CD14-positive monocyte (primary cell): Measurements from ENCODE around the gene RXRG. TPM values are rescaled to one million over a fixed set of nuclear protein-coding genes. Genes with fewer than 3 reads are reported as not detected.

ENCODE experiments used
- DNase-seq, 3 donors: peaks; one replicate each; pipeline ENCODE4 v3.0.0-alpha.2; 2011 to 2022
- H2AFZ ChIP-seq: 2 replicates; pipeline ENCODE4 v1.6.0; 2012; ENCODE audit warnings: mild to moderate bottlenecking, low read depth, low read length, inconsistent platforms; ENCODE audit not compliant: insufficient read depth, poor library complexity, severe bottlenecking
- H3K27ac ChIP-seq, 2 donors: 1 replicate in 1 of 2; 2 replicates in 1 of 2; pipeline ENCODE4 v1.5.1; 2012 to 2013; ENCODE audit warnings: low read length in 2 of 2, control low read depth in 1 of 2, inconsistent platforms in 1 of 2, low read depth in 1 of 2, mild to moderate bottlenecking in 1 of 2
- H3K27me3 ChIP-seq, 2 donors: one replicate each; pipeline versions ENCODE4 v1.6.0 to v1.6.1; 2011 to 2013; ENCODE audit warnings: low read length in 2 of 2; ENCODE audit not compliant: control insufficient read depth in 2 of 2, insufficient read depth in 2 of 2
- H3K36me3 ChIP-seq, 2 donors: replicated peaks in 1 of 2; 1 replicate in 1 of 2; 2 replicates in 1 of 2; pipeline versions ENCODE4 v1.5.1 to v1.6.1; 2012 to 2013; ENCODE audit warnings: low read length in 2 of 2, control low read depth in 1 of 2, inconsistent platforms in 1 of 2, mild to moderate bottlenecking in 1 of 2; ENCODE audit not compliant: insufficient read depth in 2 of 2, control insufficient read depth in 1 of 2
- H3K4me1 ChIP-seq, 2 donors: 1 replicate in 1 of 2; 2 replicates in 1 of 2; pipeline versions ENCODE4 v1.5.1 to v1.6.1; 2012 to 2013; ENCODE audit warnings: low read length in 2 of 2, control low read depth in 1 of 2, inconsistent platforms in 1 of 2, mild to moderate bottlenecking in 1 of 2, moderate library complexity in 1 of 2; ENCODE audit not compliant: insufficient read depth in 2 of 2, control insufficient read depth in 1 of 2
- H3K4me2 ChIP-seq: replicated peaks from 2 replicates; pipeline ENCODE3; 2012; ENCODE audit warnings: low read length, moderate library complexity, mild to moderate bottlenecking; ENCODE audit not compliant: poor library complexity, severe bottlenecking; ENCODE audit errors: extremely low read depth
- H3K4me3 ChIP-seq, 3 experiments: fragments of 200-600 bp in 1 of 3; sonication (generic) in 1 of 3; replicated peaks in 1 of 3; 1 replicate in 2 of 3; 2 replicates in 1 of 3; pipeline ENCODE4 v1.5.1; 2011 to 2013; ENCODE audit warnings: low read length in 3 of 3, mild to moderate bottlenecking in 3 of 3, control low read depth in 2 of 3, low read depth in 2 of 3, inconsistent platforms in 1 of 3, moderate library complexity in 1 of 3
- H3K79me2 ChIP-seq: 2 replicates; pipeline ENCODE4 v1.6.0; 2012; ENCODE audit warnings: mild to moderate bottlenecking, control low read depth, inconsistent platforms, low read length, moderate library complexity; ENCODE audit not compliant: insufficient read depth
- H3K9ac ChIP-seq: 2 replicates; pipeline ENCODE4 v1.6.0; 2017; ENCODE audit warnings: low read length, mild to moderate bottlenecking; ENCODE audit not compliant: insufficient read depth, poor library complexity, severe bottlenecking
- H3K9me3 ChIP-seq, 2 donors: replicated peaks in 1 of 2; 1 replicate in 1 of 2; 2 replicates in 1 of 2; pipeline versions ENCODE4 v1.5.1 to v1.6.1; 2012 to 2013; ENCODE audit warnings: low read length in 2 of 2, control low read depth in 1 of 2; ENCODE audit not compliant: control insufficient read depth in 1 of 2, insufficient read depth in 1 of 2
- H4K20me1 ChIP-seq: 2 replicates; pipeline ENCODE4 v1.6.0; 2012; ENCODE audit warnings: mild to moderate bottlenecking, low read length, control low read depth, moderate library complexity; ENCODE audit not compliant: insufficient read depth
- H3K27ac Mint-ChIP-seq, 7 donors: one replicate each; pipeline ENCODE4 v1.8.0; 2020; ENCODE audit warnings: mild to moderate bottlenecking in 7 of 7, mixed read lengths in 7 of 7, moderate library complexity in 6 of 7, inconsistent platforms in 2 of 7
- H3K27me3 Mint-ChIP-seq, 3 donors: one replicate each; pipeline ENCODE4 v1.8.0; 2021 to 2022; ENCODE audit warnings: low read depth in 3 of 3, mild to moderate bottlenecking in 3 of 3, mixed read lengths in 3 of 3, moderate library complexity in 3 of 3, inconsistent platforms in 1 of 3
- H3K36me3 Mint-ChIP-seq, 2 donors: one replicate each; pipeline ENCODE4 v1.8.0; 2020; ENCODE audit warnings: mixed read lengths in 2 of 2, inconsistent platforms in 1 of 2, mild to moderate bottlenecking in 1 of 2
- H3K4me1 Mint-ChIP-seq: one replicate; pipeline ENCODE4 v1.8.0; 2020; ENCODE audit warnings: mild to moderate bottlenecking, mixed read lengths
- H3K4me3 Mint-ChIP-seq, 2 donors: one replicate each; pipeline ENCODE4 v1.8.0; 2020; ENCODE audit warnings: mild to moderate bottlenecking in 2 of 2, mixed read lengths in 2 of 2, moderate library complexity in 1 of 2
- H3K9me3 Mint-ChIP-seq, 7 donors: one replicate each; pipeline ENCODE4 v1.8.0; 2020 to 2022; ENCODE audit warnings: mixed read lengths in 7 of 7, mild to moderate bottlenecking in 6 of 7, moderate library complexity in 6 of 7, inconsistent platforms in 2 of 7
- WGBS: methylation state at CpG from one replicate; pipeline ENCODE4 v1.1.5; 2013; ENCODE audit warnings: missing lambda C conversion rate; ENCODE audit not compliant: insufficient coverage; 5-methylcytosine and 5-hydroxymethylcytosine counted together
- intact Hi-C, 2 donors: fragments of 100-400 bp; cut with micrococcal nuclease; formaldehyde crosslinking; loops; one replicate each; pipeline versions ENCODE4 v1.15.0 to v1.15.1; 2023
- polyA plus RNA-seq, 3 donors: library from polyadenylated mRNA; depleted of rRNA in 1 of 3; unstranded in 2 of 3; stranded (reverse) in 1 of 3; fragments of 300-500 nt in 2 of 3; fragments of >200 nt in 1 of 3; fragmentation: Illumina TruSeq in 2 of 3; gene quantifications; 1 replicate in 2 of 3; 2 replicates in 1 of 3; pipeline ENCODE4 v1.2.3, GENCODE V29; 2012 to 2021
- TF ChIP-seq, protein P1 (sequence below): fragments of 200-600 bp; IDR thresholded peaks from one replicate; pipeline ENCODE4 v1.8.0; 2022; ENCODE audit warnings: antibody characterized with exemption, mild to moderate bottlenecking

Gene RXRG
- polyA plus RNA-seq, 3 donors, result not detected

DNA sequence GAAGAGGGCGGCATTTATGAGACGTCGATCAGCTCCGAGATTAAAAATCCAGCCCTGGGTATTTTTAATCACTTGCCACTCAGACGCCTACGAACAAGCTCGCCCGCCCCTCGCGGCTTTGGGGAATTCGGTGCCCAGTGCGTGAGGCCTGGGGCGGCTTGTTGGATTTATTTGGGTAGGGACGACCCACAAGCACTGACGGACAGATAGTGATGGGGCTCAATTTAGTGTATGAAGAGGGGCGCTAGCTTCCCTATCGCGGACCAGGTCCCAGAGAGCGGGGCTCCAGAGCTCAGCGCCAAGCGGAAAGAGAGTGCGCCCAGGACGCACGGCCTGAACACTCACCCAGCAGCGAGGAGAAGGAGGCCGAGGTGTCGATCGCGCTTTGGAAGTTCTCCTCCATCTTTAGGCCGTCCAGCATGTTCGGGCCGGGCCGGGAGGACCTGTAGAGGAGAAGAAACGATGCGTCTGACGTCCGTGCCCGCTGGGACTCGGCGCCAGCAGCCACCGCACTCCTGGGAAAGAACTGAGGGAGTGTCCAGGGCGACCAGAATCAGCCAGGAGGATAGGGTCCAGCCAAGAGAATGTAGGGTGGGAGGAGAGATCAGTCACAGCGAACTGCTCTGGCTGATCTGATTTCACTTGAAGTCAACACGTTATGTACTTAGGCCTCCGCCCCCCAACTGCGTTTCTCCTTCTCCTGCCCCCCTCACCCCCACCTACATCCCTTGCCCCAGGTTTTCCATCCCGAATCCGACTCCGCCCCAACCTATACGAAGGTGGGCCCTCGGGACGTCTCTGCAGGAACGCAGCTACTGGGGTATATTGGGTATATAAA, 89.6 kb downstream of the RXRG start:
- Mint-ChIP-seq H3K9me3 (peaks cover 0 to 17% (median 4%) of the 10 kb centered on the region in 7 donors), H3K27me3 (peaks cover 86 to 97% (median 92%) of the 10 kb centered on the region in 3 donors), H3K4me3 (peak overlapping the region in 1 of 2 donors; percentile 83), H3K4me1 (peaks cover 8% of the 10 kb centered on the region), H3K36me3 (no peaks in the 10 kb centered on the region), H3K27ac (no peak overlapping the region)
- Histone ChIP-seq H4K20me1 (no peaks in the 10 kb centered on the region), H3K4me3 (no peak overlapping the region), H3K36me3 (no peaks in the 10 kb centered on the region), H3K4me2 (no peak overlapping the region), H2AFZ (no peak overlapping the region), H3K4me1 (no peaks in the 10 kb centered on the region), H3K9me3 (peaks cover 0 to 44% of the 10 kb centered on the region in 2 donors), H3K9ac (no peak overlapping the region), H3K79me2 (no peaks in the 10 kb centered on the region), H3K27me3 (peaks cover 79 to 96% of the 10 kb centered on the region in 2 donors), H3K27ac (no peak overlapping the region)
- intact Hi-C loops, result no loop called here
- TF ChIP-seq, protein P1, sequence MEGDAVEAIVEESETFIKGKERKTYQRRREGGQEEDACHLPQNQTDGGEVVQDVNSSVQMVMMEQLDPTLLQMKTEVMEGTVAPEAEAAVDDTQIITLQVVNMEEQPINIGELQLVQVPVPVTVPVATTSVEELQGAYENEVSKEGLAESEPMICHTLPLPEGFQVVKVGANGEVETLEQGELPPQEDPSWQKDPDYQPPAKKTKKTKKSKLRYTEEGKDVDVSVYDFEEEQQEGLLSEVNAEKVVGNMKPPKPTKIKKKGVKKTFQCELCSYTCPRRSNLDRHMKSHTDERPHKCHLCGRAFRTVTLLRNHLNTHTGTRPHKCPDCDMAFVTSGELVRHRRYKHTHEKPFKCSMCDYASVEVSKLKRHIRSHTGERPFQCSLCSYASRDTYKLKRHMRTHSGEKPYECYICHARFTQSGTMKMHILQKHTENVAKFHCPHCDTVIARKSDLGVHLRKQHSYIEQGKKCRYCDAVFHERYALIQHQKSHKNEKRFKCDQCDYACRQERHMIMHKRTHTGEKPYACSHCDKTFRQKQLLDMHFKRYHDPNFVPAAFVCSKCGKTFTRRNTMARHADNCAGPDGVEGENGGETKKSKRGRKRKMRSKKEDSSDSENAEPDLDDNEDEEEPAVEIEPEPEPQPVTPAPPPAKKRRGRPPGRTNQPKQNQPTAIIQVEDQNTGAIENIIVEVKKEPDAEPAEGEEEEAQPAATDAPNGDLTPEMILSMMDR, result no peak
- no peak for DNase-seq
- 6% methylated on average over 41 of the region's 53 CpGs for WGBS

DNA sequence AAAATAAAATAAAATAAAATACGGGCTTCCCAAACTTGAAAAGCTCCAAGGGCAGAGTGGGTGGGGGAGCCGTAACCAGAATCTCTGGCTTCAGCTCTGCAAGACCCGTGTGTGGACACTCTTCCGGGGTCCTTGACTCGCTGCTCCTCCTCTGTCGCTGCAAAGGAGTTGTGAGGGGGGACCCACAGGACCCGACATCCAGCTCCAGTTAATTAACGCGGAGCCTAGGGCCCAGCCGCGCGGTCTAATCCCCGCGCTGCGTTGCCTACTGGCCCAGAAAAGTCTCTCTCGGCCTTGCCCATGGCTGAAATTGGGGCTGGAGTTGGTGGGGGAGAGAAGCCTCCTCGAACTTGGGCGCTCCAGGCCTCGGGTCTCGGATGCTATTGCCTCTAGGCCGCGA, 90.2 kb downstream of the RXRG start:
- Histone ChIP-seq H3K4me1 (no peaks in the 10 kb centered on the region), H3K27me3 (peaks cover 82 to 97% of the 10 kb centered on the region in 2 donors), H3K4me3 (no peak overlapping the region), H2AFZ (no peak overlapping the region), H3K4me2 (no peak overlapping the region), H3K27ac (no peak overlapping the region), H3K36me3 (no peaks in the 10 kb centered on the region), H3K79me2 (no peaks in the 10 kb centered on the region), H3K9me3 (peaks cover 0 to 44% of the 10 kb centered on the region in 2 donors), H3K9ac (no peak overlapping the region), H4K20me1 (no peaks in the 10 kb centered on the region)
- TF ChIP-seq, protein P1, result no peak
- peak overlapping the region in 1 of 2 donors; percentile 83 for H3K4me3 Mint-ChIP-seq
- H3K4me1 Mint-ChIP-seq, result peaks cover 8% of the 10 kb centered on the region
- no peaks in the 10 kb centered on the region for H3K36me3 Mint-ChIP-seq
- DNase-seq, result no peak
- peaks cover 0 to 17% (median 4%) of the 10 kb centered on the region in 7 donors for H3K9me3 Mint-ChIP-seq
- no peak overlapping the region for H3K27ac Mint-ChIP-seq
- intact Hi-C loops, result no loop called here
- 7% methylated on average over 15 of the region's 22 CpGs for WGBS
- H3K27me3 Mint-ChIP-seq, result peaks cover 88 to 97% (median 95%) of the 10 kb centered on the region in 3 donors
